ENCODE measurements around the gene NOC4L.

The NOC4L gene

DNA sequence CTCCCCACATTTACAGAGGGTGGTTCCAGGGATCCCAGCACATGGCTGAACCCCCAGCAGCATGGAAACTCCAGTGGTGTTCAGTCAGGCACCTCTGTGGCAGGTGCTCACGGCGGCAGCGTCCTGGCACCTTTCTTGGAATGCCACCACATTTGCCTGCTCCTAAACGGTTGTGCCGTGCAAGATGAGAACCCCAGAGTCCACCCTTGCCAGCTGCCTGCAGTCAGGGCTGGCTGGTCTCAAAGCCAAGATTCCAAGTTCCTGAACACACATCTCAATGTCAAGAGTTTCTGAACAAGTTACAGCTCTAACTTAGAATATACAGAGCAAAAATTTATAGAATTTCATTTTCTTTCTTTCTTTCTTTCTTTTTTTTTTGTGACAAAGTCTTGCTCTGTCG, 38.8 kb upstream of the NOC4L start:
- no peak overlapping the region for H3K9ac ChIP-seq (ENCODE audit: low read length)
- TF ChIP-seq, protein P1, sequence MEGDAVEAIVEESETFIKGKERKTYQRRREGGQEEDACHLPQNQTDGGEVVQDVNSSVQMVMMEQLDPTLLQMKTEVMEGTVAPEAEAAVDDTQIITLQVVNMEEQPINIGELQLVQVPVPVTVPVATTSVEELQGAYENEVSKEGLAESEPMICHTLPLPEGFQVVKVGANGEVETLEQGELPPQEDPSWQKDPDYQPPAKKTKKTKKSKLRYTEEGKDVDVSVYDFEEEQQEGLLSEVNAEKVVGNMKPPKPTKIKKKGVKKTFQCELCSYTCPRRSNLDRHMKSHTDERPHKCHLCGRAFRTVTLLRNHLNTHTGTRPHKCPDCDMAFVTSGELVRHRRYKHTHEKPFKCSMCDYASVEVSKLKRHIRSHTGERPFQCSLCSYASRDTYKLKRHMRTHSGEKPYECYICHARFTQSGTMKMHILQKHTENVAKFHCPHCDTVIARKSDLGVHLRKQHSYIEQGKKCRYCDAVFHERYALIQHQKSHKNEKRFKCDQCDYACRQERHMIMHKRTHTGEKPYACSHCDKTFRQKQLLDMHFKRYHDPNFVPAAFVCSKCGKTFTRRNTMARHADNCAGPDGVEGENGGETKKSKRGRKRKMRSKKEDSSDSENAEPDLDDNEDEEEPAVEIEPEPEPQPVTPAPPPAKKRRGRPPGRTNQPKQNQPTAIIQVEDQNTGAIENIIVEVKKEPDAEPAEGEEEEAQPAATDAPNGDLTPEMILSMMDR (IDR thresholded peaks at IDR 0.05; ENCODE audit: insufficient read depth, low read length, poor library complexity, severe bottlenecking): no peak
- TF ChIP-seq EZH2phosphoT487 (conservative IDR thresholded peaks at IDR 0.05; ENCODE audit: low read length): no peak
- H4K20me1 ChIP-seq (ENCODE audit: low read depth, low read length): no peaks in the 10 kb centered on the region
- H3K27me3 ChIP-seq (ENCODE audit: low read length): no peaks in the 10 kb centered on the region
- no peak overlapping the region for H3K4me3 ChIP-seq (ENCODE audit: insufficient read depth, low read length, poor library complexity, severe bottlenecking)
- no peak overlapping the region for H3K27ac ChIP-seq (ENCODE audit: low read depth, low read length)
- H2AFZ ChIP-seq (ENCODE audit: low read depth, low read length, severe bottlenecking): no peak overlapping the region
- H3K9me3 ChIP-seq (ENCODE audit: insufficient read depth, low read length): no peaks in the 10 kb centered on the region
- H3K36me3 ChIP-seq (ENCODE audit: low read length): no peaks in the 10 kb centered on the region
- no peaks in the 10 kb centered on the region for H3K9me2 ChIP-seq (replicated peaks; ENCODE audit: insufficient read depth, low read length)
- no peaks in the 10 kb centered on the region for H3K79me2 ChIP-seq (ENCODE audit: insufficient read depth, low read length)
- H3K4me2 ChIP-seq (ENCODE audit: low read depth, low read length, poor library complexity, severe bottlenecking): no peak overlapping the region
- H3F3A ChIP-seq (ENCODE audit: insufficient read depth): no peaks in the 10 kb centered on the region

DNA sequence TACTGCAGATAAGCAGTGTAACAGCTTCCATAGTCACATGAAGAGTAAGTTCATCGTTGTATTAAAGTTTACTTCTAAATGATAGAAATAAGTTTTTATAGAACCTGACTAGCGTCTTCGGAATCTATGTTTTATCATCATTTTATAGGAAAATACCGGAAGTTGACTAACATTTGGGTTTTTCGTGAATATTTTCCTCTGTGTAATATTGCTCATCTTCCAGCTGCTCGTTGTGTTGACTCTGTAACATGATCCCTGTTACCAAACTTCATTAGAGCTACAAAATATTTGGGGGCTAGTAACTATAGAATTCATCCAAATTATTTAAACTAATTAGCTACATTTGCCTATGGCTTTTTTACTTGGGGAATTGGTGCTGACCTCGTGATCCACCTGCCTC, 37.3 kb upstream of the NOC4L start:
- no peak overlapping the region for H3K4me2 ChIP-seq (ENCODE audit: low read depth, low read length, poor library complexity, severe bottlenecking)
- no peak overlapping the region for H2AFZ ChIP-seq (ENCODE audit: low read depth, low read length, severe bottlenecking)
- H3F3A ChIP-seq (ENCODE audit: insufficient read depth): no peaks in the 10 kb centered on the region
- no peak for TF ChIP-seq EZH2phosphoT487 (conservative IDR thresholded peaks at IDR 0.05; ENCODE audit: low read length)
- TF ChIP-seq, protein P1 (IDR thresholded peaks at IDR 0.05; ENCODE audit: insufficient read depth, low read length, poor library complexity, severe bottlenecking): no peak
- H3K36me3 ChIP-seq (ENCODE audit: low read length): no peaks in the 10 kb centered on the region
- no peak overlapping the region for H3K9ac ChIP-seq (ENCODE audit: low read length)
- H3K27me3 ChIP-seq (ENCODE audit: low read length): no peaks in the 10 kb centered on the region
- H3K27ac ChIP-seq (ENCODE audit: low read depth, low read length): no peak overlapping the region
- H3K4me3 ChIP-seq (ENCODE audit: insufficient read depth, low read length, poor library complexity, severe bottlenecking): no peak overlapping the region
- H3K79me2 ChIP-seq (ENCODE audit: insufficient read depth, low read length): no peaks in the 10 kb centered on the region
- H4K20me1 ChIP-seq (ENCODE audit: low read depth, low read length): no peaks in the 10 kb centered on the region
- H3K9me3 ChIP-seq (ENCODE audit: insufficient read depth, low read length): no peaks in the 10 kb centered on the region
- H3K9me2 ChIP-seq (replicated peaks; ENCODE audit: insufficient read depth, low read length): no peaks in the 10 kb centered on the region

DNA sequence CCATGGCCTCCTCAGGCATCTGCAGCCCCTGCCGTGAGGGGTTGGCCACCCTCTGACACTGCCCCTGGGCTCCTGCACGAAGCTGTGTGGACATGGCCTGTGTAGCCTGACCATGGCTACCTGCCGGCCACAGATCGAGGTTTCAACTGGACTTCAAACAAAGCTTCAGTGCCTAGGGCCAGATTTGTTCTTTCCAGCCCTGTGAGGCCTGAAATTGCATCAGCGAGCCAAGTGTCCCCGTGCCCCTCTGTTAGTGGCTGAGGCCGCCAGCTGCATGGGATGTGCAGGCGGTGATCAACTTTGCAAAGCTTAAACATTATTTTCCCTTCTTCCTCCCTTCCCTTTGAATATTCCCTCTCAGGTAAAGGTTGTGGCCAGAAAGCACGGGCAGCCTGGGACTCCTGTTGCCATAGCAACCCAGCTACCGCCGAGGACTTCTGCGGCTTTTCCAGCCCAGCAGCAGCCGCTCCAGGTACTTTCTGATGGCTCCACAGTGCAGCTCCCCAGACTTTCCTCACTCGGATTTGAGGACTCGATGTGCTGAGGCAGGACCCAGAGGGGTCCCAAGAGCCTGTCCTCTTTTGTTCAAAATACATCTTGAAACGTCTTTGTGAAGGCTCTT, 35.9 kb upstream of the NOC4L start:
- no peak overlapping the region for H3K4me2 ChIP-seq (ENCODE audit: low read depth, low read length, poor library complexity, severe bottlenecking)
- no peaks in the 10 kb centered on the region for H3K79me2 ChIP-seq (ENCODE audit: insufficient read depth, low read length)
- no peak overlapping the region for H3K9ac ChIP-seq (ENCODE audit: low read length)
- no peaks in the 10 kb centered on the region for H3F3A ChIP-seq (ENCODE audit: insufficient read depth)
- H3K27me3 ChIP-seq (ENCODE audit: low read length): no peaks in the 10 kb centered on the region
- no peak for TF ChIP-seq EZH2phosphoT487 (conservative IDR thresholded peaks at IDR 0.05; ENCODE audit: low read length)
- TF ChIP-seq, protein P1 (IDR thresholded peaks at IDR 0.05; ENCODE audit: insufficient read depth, low read length, poor library complexity, severe bottlenecking): no peak
- no peaks in the 10 kb centered on the region for H3K36me3 ChIP-seq (ENCODE audit: low read length)
- H3K4me3 ChIP-seq (ENCODE audit: insufficient read depth, low read length, poor library complexity, severe bottlenecking): no peak overlapping the region
- no peaks in the 10 kb centered on the region for H3K9me3 ChIP-seq (ENCODE audit: insufficient read depth, low read length)
- no peaks in the 10 kb centered on the region for H3K9me2 ChIP-seq (replicated peaks; ENCODE audit: insufficient read depth, low read length)
- H2AFZ ChIP-seq (ENCODE audit: low read depth, low read length, severe bottlenecking): no peak overlapping the region
- H4K20me1 ChIP-seq (ENCODE audit: low read depth, low read length): no peaks in the 10 kb centered on the region
- H3K27ac ChIP-seq (ENCODE audit: low read depth, low read length): no peak overlapping the region

All from SU-DHL-6 (cell line).